HG03280 (cell line): Measurements from ENCODE around the gene SNED1.

Source experiments
- ATAC-seq: cut with Tn5 transposase; IDR thresholded peaks from one replicate; pipeline ENCODE4 v1.9.1; 2021; ENCODE audit warnings: mild to moderate bottlenecking, moderate library complexity; ENCODE audit not compliant: unreplicated experiment

SNED1 gene

GRCh38 chr2:241123816-241124536 lies 125.6 kb downstream of the SNED1 start:
- no peak for ATAC-seq

- no peak for ATAC-seq
These were observed 127.2 kb downstream of the SNED1 start for GRCh38 chr2:241125626-241126025.

GRCh38 chr2:241126201-241126611 lies 127.8 kb downstream of the SNED1 start:
- ATAC-seq = no peak

GRCh38 chr2:241126771-241127202 lies 128.4 kb downstream of the SNED1 start:
- ATAC-seq = no peak

- ATAC-seq = no peak
These were observed 129.8 kb downstream of the SNED1 start for GRCh38 chr2:241128266-241128665.

- ATAC-seq = no peak
These were observed 130.9 kb downstream of the SNED1 start for GRCh38 chr2:241129086-241129871.

- no peak for ATAC-seq
These were observed 131.9 kb downstream of the SNED1 start for GRCh38 chr2:241130316-241130715.

GRCh38 chr2:241131531-241131930 lies 133.1 kb downstream of the SNED1 start:
- ATAC-seq = no peak

GRCh38 chr2:241132538-241133435 lies 134.4 kb downstream of the SNED1 start:
- no peak for ATAC-seq

- ATAC-seq = no peak
These were observed 135.0 kb downstream of the SNED1 start for GRCh38 chr2:241133436-241133820.

- ATAC-seq = no peak
These were observed 136.3 kb downstream of the SNED1 start for GRCh38 chr2:241134711-241135110.

GRCh38 chr2:241135737-241136136 lies 137.3 kb downstream of the SNED1 start:
- no peak for ATAC-seq

GRCh38 chr2:241136191-241136590 lies 137.8 kb downstream of the SNED1 start:
- no peak for ATAC-seq

- ATAC-seq = no peak
These were observed 138.3 kb downstream of the SNED1 start for GRCh38 chr2:241136661-241137260.

- no peak for ATAC-seq
These were observed 139.1 kb downstream of the SNED1 start for GRCh38 chr2:241137276-241138190.

GRCh38 chr2:241138471-241138870 lies 140.1 kb downstream of the SNED1 start:
- ATAC-seq = no peak

- no peak for ATAC-seq
These were observed 141.4 kb downstream of the SNED1 start for GRCh38 chr2:241139531-241140444.

GRCh38 chr2:241140445-241140840 lies 142.0 kb downstream of the SNED1 start:
- ATAC-seq = no peak
